ENCODE measurements around the gene KCNG2. TPM values are rescaled to one million over a fixed set of nuclear protein-coding genes. Genes with fewer than 3 reads are reported as not detected.
"Not testable (repeated sequence)": the region's sequence is repeated elsewhere in the genome, so short reads cannot be mapped to it uniquely, and the experiment has no call there.

Gene KCNG2
- total RNA-seq, 2 experiments from 2014 or later = not detected

- ATAC-seq (no peak), DNase-seq (no peak)
- Mint-ChIP-seq H3K27me3 (no peaks in the 10 kb centered on the region), H3K27ac (no peak overlapping the region), H3K4me3 (no peak overlapping the region), H3K4me1 (ENCODE audit: low read depth) (no peaks in the 10 kb centered on the region), H3K9me3 (no peaks in the 10 kb centered on the region), H3K36me3 (ENCODE audit: low read depth) (no peaks in the 10 kb centered on the region)
- ChIA-PET CTCF (no interaction called here), POLR2A (no interaction called here)
- TF ChIP-seq CTCF (IDR thresholded peaks at IDR 0.05) = no peak
- intact Hi-C loops (cut with micrococcal nuclease) = no loop called here
Measured at GRCh38 chr18:79875531-79875919, 77.8 kb downstream of the KCNG2 start.

- intact Hi-C loops (cut with micrococcal nuclease) = no loop called here
- H3K36me3 Mint-ChIP-seq (ENCODE audit: low read depth) = no peaks in the 10 kb centered on the region
- no peaks in the 10 kb centered on the region for H3K27me3 Mint-ChIP-seq
- H3K27ac Mint-ChIP-seq = no peak overlapping the region
- DNase-seq (no peak), ATAC-seq (no peak)
- CTCF ChIA-PET = no interaction called here
- no peak overlapping the region for H3K4me3 Mint-ChIP-seq
- no peak for TF ChIP-seq CTCF (IDR thresholded peaks at IDR 0.05)
- H3K4me1 Mint-ChIP-seq (ENCODE audit: low read depth) = no peaks in the 10 kb centered on the region
- POLR2A ChIA-PET = no interaction called here
- H3K9me3 Mint-ChIP-seq = no peaks in the 10 kb centered on the region
Measured at GRCh38 chr18:79875931-79876461, 78.3 kb downstream of the KCNG2 start.

GRCh38 chr18:79876497-79876896, 78.8 kb downstream of the KCNG2 start:
- ChIA-PET POLR2A (no interaction called here), CTCF (no interaction called here)
- Mint-ChIP-seq H3K9me3 (no peaks in the 10 kb centered on the region), H3K27ac (no peak overlapping the region), H3K4me3 (no peak overlapping the region), H3K4me1 (ENCODE audit: low read depth) (no peaks in the 10 kb centered on the region), H3K27me3 (no peaks in the 10 kb centered on the region), H3K36me3 (ENCODE audit: low read depth) (no peaks in the 10 kb centered on the region)
- DNase-seq = no peak
- no peak for ATAC-seq
- intact Hi-C loops (cut with micrococcal nuclease) = no loop called here
- TF ChIP-seq CTCF (IDR thresholded peaks at IDR 0.05) = no peak

- CTCF ChIA-PET = no interaction called here
- H3K27ac Mint-ChIP-seq = no peak overlapping the region
Measured at GRCh38 chr18:79877163-79878091, 79.7 kb downstream of the KCNG2 start.

GRCh38 chr18:79878246-79878645, 80.5 kb downstream of the KCNG2 start:
- CTCF ChIA-PET; H3K4me3 Mint-ChIP-seq; H3K27me3 Mint-ChIP-seq; intact Hi-C loops (cut with micrococcal nuclease); H3K36me3 Mint-ChIP-seq (ENCODE audit: low read depth); H3K27ac Mint-ChIP-seq; H3K9me3 Mint-ChIP-seq; ATAC-seq; H3K4me1 Mint-ChIP-seq (ENCODE audit: low read depth); DNase-seq; POLR2A ChIA-PET: not testable (repeated sequence)

More at GRCh38 chr18:79877163-79878091, 79.7 kb downstream of the KCNG2 start:
- POLR2A ChIA-PET = no interaction called here
- Mint-ChIP-seq H3K36me3 (ENCODE audit: low read depth) (no peaks in the 10 kb centered on the region), H3K4me3 (no peak overlapping the region), H3K4me1 (ENCODE audit: low read depth) (no peaks in the 10 kb centered on the region), H3K9me3 (no peaks in the 10 kb centered on the region), H3K27me3 (no peaks in the 10 kb centered on the region)
- intact Hi-C loops (cut with micrococcal nuclease) = no loop called here
- DNase-seq (no peak), ATAC-seq (no peak)
- TF ChIP-seq CTCF (IDR thresholded peaks at IDR 0.05) = no peak
